Naive thymus-derived CD8-positive, alpha-beta T cell (primary cell): ENCODE data around the gene CHST8. TPM values are rescaled to one million over a fixed set of nuclear protein-coding genes. Genes with fewer than 3 reads are reported as not detected.
"Not testable (repeated sequence)": the region's sequence is repeated elsewhere in the genome, so short reads cannot be mapped to it uniquely, and the experiment has no call there.

Source experiments
- ATAC-seq, 2 donors: fragments of 150-1000 bp; cut with Tn5 transposase in 1 of 2; sonication (Bioruptor Pico), chemical (Tn5 transposase) in 1 of 2; 1 replicate in 1 of 2; 2 replicates in 1 of 2; pipeline ENCODE4 v1.10.0; 2021; ENCODE audit warnings: mild to moderate bottlenecking in 2 of 2, moderate library complexity in 2 of 2
- POLR2A ChIA-PET: fragments of 350-600 bp; sonication (Branson Sonifier 250); formaldehyde crosslinking; loops from one replicate; lab custom pipeline; 2021; ENCODE audit warnings: antibody characterized with exemption; lab: Charles Lee
- DNase-seq, 10 donors: peaks; one replicate each; pipeline versions ENCODE4 v3.0.0 to v3.0.0-alpha.2; 2020 to 2022
- H3K27ac Mint-ChIP-seq, 10 donors: one replicate each; pipeline ENCODE4 v1.8.0; 2020 to 2022; ENCODE audit warnings: mild to moderate bottlenecking in 10 of 10, mixed read lengths in 10 of 10, moderate library complexity in 4 of 10, inconsistent platforms in 1 of 10
- H3K27me3 Mint-ChIP-seq, 5 donors: one replicate each; pipeline ENCODE4 v1.8.0; 2021 to 2022; ENCODE audit warnings: mixed read lengths in 5 of 5
- H3K36me3 Mint-ChIP-seq, 3 donors: one replicate each; pipeline ENCODE4 v1.8.0; 2020 to 2022; ENCODE audit warnings: mixed read lengths in 3 of 3, mild to moderate bottlenecking in 2 of 3, inconsistent platforms in 1 of 3
- H3K4me1 Mint-ChIP-seq, 4 donors: one replicate each; pipeline ENCODE4 v1.8.0; 2021 to 2022; ENCODE audit warnings: mixed read lengths in 4 of 4
- H3K4me3 Mint-ChIP-seq, 10 donors: one replicate each; pipeline ENCODE4 v1.8.0; 2020 to 2022; ENCODE audit warnings: mild to moderate bottlenecking in 10 of 10, mixed read lengths in 10 of 10, moderate library complexity in 6 of 10, inconsistent platforms in 1 of 10
- H3K9me3 Mint-ChIP-seq, 9 donors: one replicate each; pipeline ENCODE4 v1.8.0; 2020 to 2022; ENCODE audit warnings: mixed read lengths in 9 of 9, mild to moderate bottlenecking in 3 of 9, inconsistent platforms in 1 of 9, moderate library complexity in 1 of 9
- polyA plus RNA-seq, 3 donors: library from polyadenylated mRNA; unstranded; fragments of 300-500 nt; fragmentation: Illumina TruSeq; gene quantifications; one replicate each; pipeline ENCODE4 v1.2.3, GENCODE V29; 2021
- total RNA-seq, 8 experiments: library from RNA in 2 of 8; stranded (reverse) in 2 of 8; gene quantifications; one replicate each; pipeline ENCODE4 v1.2.3 and lab custom pipeline; 2021 to 2026

The CHST8 gene
- total and polyA plus RNA-seq, 5 experiments from 2014 or later = not detected

GRCh38 chr19:33603377-33603776 is 18.4 kb upstream of the CHST8 start:
- Mint-ChIP-seq H3K27ac (no peak overlapping the region), H3K27me3 (peaks cover 6 to 49% (median 26%) of the 10 kb centered on the region in 5 donors), H3K4me1 (peaks cover 0 to 2% (median 0%) of the 10 kb centered on the region in 4 donors), H3K4me3 (no peak overlapping the region), H3K9me3 (peaks cover 9 to 62% (median 45%) of the 10 kb centered on the region in 9 donors), H3K36me3 (peaks cover 0 to 29% (median 8%) of the 10 kb centered on the region in 3 donors)
- no peak for DNase-seq
- POLR2A ChIA-PET = no interaction called here
- no peak for ATAC-seq

GRCh38 chr19:33604651-33605050 is 17.1 kb upstream of the CHST8 start:
- Mint-ChIP-seq H3K27me3 (peaks cover 3 to 36% (median 16%) of the 10 kb centered on the region in 5 donors), H3K9me3 (peaks cover 16 to 58% (median 40%) of the 10 kb centered on the region in 9 donors), H3K4me1 (peaks cover 0 to 2% (median 0%) of the 10 kb centered on the region in 4 donors), H3K27ac (no peak overlapping the region), H3K36me3 (peaks cover 0 to 19% (median 8%) of the 10 kb centered on the region in 3 donors), H3K4me3 (no peak overlapping the region)
- POLR2A ChIA-PET = no interaction called here
- no peak for DNase-seq
- ATAC-seq = no peak

GRCh38 chr19:33605803-33606295 is 15.9 kb upstream of the CHST8 start:
- POLR2A ChIA-PET, ATAC-seq, H3K4me3 Mint-ChIP-seq, H3K27ac Mint-ChIP-seq, DNase-seq, H3K4me1 Mint-ChIP-seq: not testable (repeated sequence)
- Mint-ChIP-seq H3K27me3 (peaks cover 8 to 28% (median 12%) of the 10 kb centered on the region in 5 donors), H3K9me3 (peaks cover 21 to 63% (median 39%) of the 10 kb centered on the region in 9 donors), H3K36me3 (peaks cover 0 to 23% (median 8%) of the 10 kb centered on the region in 3 donors)

GRCh38 chr19:33606556-33606955 is 15.2 kb upstream of the CHST8 start:
- peaks cover 0 to 2% (median 0%) of the 10 kb centered on the region in 4 donors for H3K4me1 Mint-ChIP-seq
- H3K9me3 Mint-ChIP-seq = peaks cover 18 to 61% (median 32%) of the 10 kb centered on the region in 9 donors
- H3K27ac Mint-ChIP-seq = no peak overlapping the region
- no peak overlapping the region for H3K4me3 Mint-ChIP-seq
- H3K27me3 Mint-ChIP-seq = peaks cover 8 to 28% (median 12%) of the 10 kb centered on the region in 5 donors
- ATAC-seq (no peak), DNase-seq (no peak)
- peaks cover 0 to 17% (median 5%) of the 10 kb centered on the region in 3 donors for H3K36me3 Mint-ChIP-seq
- POLR2A ChIA-PET = no interaction called here

- H3K27ac Mint-ChIP-seq = no peak overlapping the region
- peaks cover 7 to 34% (median 15%) of the 10 kb centered on the region in 9 donors for H3K9me3 Mint-ChIP-seq
- peaks cover 2 to 16% (median 9%) of the 10 kb centered on the region in 5 donors for H3K27me3 Mint-ChIP-seq
- peaks cover 0 to 2% (median 0%) of the 10 kb centered on the region in 4 donors for H3K4me1 Mint-ChIP-seq
- ATAC-seq (no peak), DNase-seq (no peak)
- POLR2A ChIA-PET = no interaction called here
- H3K36me3 Mint-ChIP-seq = peaks cover 0 to 5% (median 0%) of the 10 kb centered on the region in 3 donors
- no peak overlapping the region for H3K4me3 Mint-ChIP-seq
Measured at GRCh38 chr19:33609353-33609752, 12.4 kb upstream of the CHST8 start.

- Mint-ChIP-seq H3K4me3 (no peak overlapping the region), H3K36me3 (peaks cover 0 to 5% (median 0%) of the 10 kb centered on the region in 3 donors), H3K27me3 (peaks cover 9 to 20% (median 10%) of the 10 kb centered on the region in 5 donors), H3K4me1 (no peaks in the 10 kb centered on the region), H3K9me3 (peaks cover 7 to 30% (median 15%) of the 10 kb centered on the region in 9 donors), H3K27ac (no peak overlapping the region)
- no peak for DNase-seq
- no peak for ATAC-seq
- POLR2A ChIA-PET = no interaction called here
Measured at GRCh38 chr19:33610588-33610987, 11.2 kb upstream of the CHST8 start.

- Mint-ChIP-seq H3K27ac (no peak overlapping the region), H3K27me3 (peaks cover 7 to 20% (median 16%) of the 10 kb centered on the region in 5 donors), H3K9me3 (peaks cover 4 to 25% (median 15%) of the 10 kb centered on the region in 9 donors), H3K4me3 (no peak overlapping the region), H3K36me3 (peaks cover 0 to 5% (median 0%) of the 10 kb centered on the region in 3 donors), H3K4me1 (no peaks in the 10 kb centered on the region)
- POLR2A ChIA-PET = no interaction called here
- DNase-seq = no peak
- ATAC-seq = no peak
Measured at GRCh38 chr19:33612928-33613619, 8.7 kb upstream of the CHST8 start.

- Mint-ChIP-seq H3K27me3 (peaks cover 7 to 26% (median 18%) of the 10 kb centered on the region in 5 donors), H3K36me3 (peaks cover 0 to 5% (median 0%) of the 10 kb centered on the region in 3 donors), H3K9me3 (peaks cover 4 to 25% (median 15%) of the 10 kb centered on the region in 9 donors), H3K4me1 (no peaks in the 10 kb centered on the region), H3K27ac (no peak overlapping the region), H3K4me3 (no peak overlapping the region)
- ATAC-seq (no peak), DNase-seq (no peak)
- POLR2A ChIA-PET = no interaction called here
Measured at GRCh38 chr19:33613620-33614000, 8.1 kb upstream of the CHST8 start.

GRCh38 chr19:33616346-33616745 is 5.4 kb upstream of the CHST8 start:
- Mint-ChIP-seq H3K27ac (peak overlapping the region in 1 of 10 donors; percentile 44), H3K4me1 (peaks cover 0 to 1% (median under 1%) of the 10 kb centered on the region in 4 donors), H3K4me3 (no peak overlapping the region), H3K27me3 (peaks cover 18 to 53% (median 36%) of the 10 kb centered on the region in 5 donors), H3K36me3 (no peaks in the 10 kb centered on the region), H3K9me3 (peaks cover 0 to 2% (median 1%) of the 10 kb centered on the region in 9 donors)
- DNase-seq (no peak), ATAC-seq (no peak)
- POLR2A ChIA-PET = no interaction called here

GRCh38 chr19:33616857-33617256 is 4.9 kb upstream of the CHST8 start:
- Mint-ChIP-seq H3K9me3 (peaks cover 0 to 2% (median 0%) of the 10 kb centered on the region in 9 donors), H3K4me1 (peaks cover 0 to 1% (median under 1%) of the 10 kb centered on the region in 4 donors), H3K27me3 (peaks cover 18 to 53% (median 36%) of the 10 kb centered on the region in 5 donors), H3K4me3 (no peak overlapping the region), H3K27ac (no peak overlapping the region), H3K36me3 (no peaks in the 10 kb centered on the region)
- DNase-seq (no peak), ATAC-seq (no peak)
- POLR2A ChIA-PET = no interaction called here

- ATAC-seq, H3K27ac Mint-ChIP-seq, POLR2A ChIA-PET, H3K9me3 Mint-ChIP-seq, H3K36me3 Mint-ChIP-seq, DNase-seq, H3K4me1 Mint-ChIP-seq, H3K4me3 Mint-ChIP-seq: not testable (repeated sequence)
- peaks cover 18 to 59% (median 36%) of the 10 kb centered on the region in 5 donors for H3K27me3 Mint-ChIP-seq
Measured at GRCh38 chr19:33618363-33618762, 3.4 kb upstream of the CHST8 start.

- ATAC-seq = no peak
- H3K27me3 Mint-ChIP-seq = peaks cover 21 to 64% (median 39%) of the 10 kb centered on the region in 5 donors
- H3K9me3 Mint-ChIP-seq = peaks cover 0 to 2% (median 0%) of the 10 kb centered on the region in 9 donors
- H3K27ac Mint-ChIP-seq = no peak overlapping the region
- no peaks in the 10 kb centered on the region for H3K36me3 Mint-ChIP-seq
- no peak for DNase-seq
- POLR2A ChIA-PET = no interaction called here
- no peak overlapping the region for H3K4me3 Mint-ChIP-seq
- peaks cover 0 to 3% (median under 1%) of the 10 kb centered on the region in 4 donors for H3K4me1 Mint-ChIP-seq
Measured at GRCh38 chr19:33618884-33619283, 2.9 kb upstream of the CHST8 start.

- DNase-seq = no peak
- H3K9me3 Mint-ChIP-seq = peaks cover 0 to 2% (median 0%) of the 10 kb centered on the region in 9 donors
- H3K36me3 Mint-ChIP-seq = no peaks in the 10 kb centered on the region
- ATAC-seq = no peak
- no peak overlapping the region for H3K4me3 Mint-ChIP-seq
- peaks cover 0 to 3% (median under 1%) of the 10 kb centered on the region in 4 donors for H3K4me1 Mint-ChIP-seq
- peaks cover 19 to 68% (median 40%) of the 10 kb centered on the region in 5 donors for H3K27me3 Mint-ChIP-seq
- POLR2A ChIA-PET = no interaction called here
- peak overlapping the region in 1 of 10 donors; percentile 31 for H3K27ac Mint-ChIP-seq
Measured at GRCh38 chr19:33620611-33621010, 1.1 kb upstream of the CHST8 start.
